OCI-LY3 (cell line): ENCODE measurements around the gene CFAP77.
"Not testable (repeated sequence)": the region's sequence is repeated elsewhere in the genome, so short reads cannot be mapped to it uniquely, and the experiment has no call there.

ENCODE experiments used
- H2AFZ ChIP-seq: fragments of 200-600, 300-600 bp; shearing (Covaris generic); 2 replicates; pipeline ENCODE4 v1.6.0; 2014; ENCODE audit warnings: antibody characterized with exemption, low read depth, low read length
- H3K27ac ChIP-seq: fragments of 200-600, 300-600 bp; sonication (generic); 2 replicates; pipeline ENCODE4 v1.5.1; 2014; ENCODE audit warnings: mild to moderate bottlenecking, low read length, moderate library complexity, mixed read lengths
- H3K27me3 ChIP-seq: fragments of 200-600, 300-600 bp; sonication (generic); 2 replicates; pipeline ENCODE4 v1.6.1; 2014; ENCODE audit warnings: low read depth, low read length, mixed read lengths
- H3K36me3 ChIP-seq: fragments of 200-600, 300-600 bp; sonication (generic); replicated peaks from 2 replicates; pipeline ENCODE3; 2014; ENCODE audit warnings: low read depth, low read length, mixed read lengths
- H3K4me1 ChIP-seq: fragments of 300-600, 200-600 bp; sonication (generic); 2 replicates; pipeline ENCODE4 v1.6.1; 2014; ENCODE audit warnings: low read length, mixed read lengths
- H3K4me2 ChIP-seq: fragments of 200-600, 300-600 bp; sonication (generic); 2 replicates; pipeline ENCODE4 v1.6.1; 2014; ENCODE audit warnings: low read length, mixed read lengths
- H3K4me3 ChIP-seq: fragments of 300-600, 200-600 bp; sonication (generic); 2 replicates; pipeline ENCODE4 v1.5.1; 2014; ENCODE audit warnings: antibody characterized with exemption, mild to moderate bottlenecking, low read length, moderate library complexity
- H3K79me2 ChIP-seq: fragments of 300-600, 200-600 bp; shearing (Covaris generic); 2 replicates; pipeline ENCODE4 v1.6.1; 2014; ENCODE audit warnings: mild to moderate bottlenecking, low read length, mixed read lengths
- H3K9ac ChIP-seq: fragments of 300-600, 200-600 bp; shearing (Covaris generic); 2 replicates; pipeline ENCODE4 v1.6.0; 2014; ENCODE audit warnings: mild to moderate bottlenecking, low read length, moderate library complexity
- H3K9me3 ChIP-seq: fragments of 200-600, 300-600 bp; shearing (Covaris generic); 2 replicates; pipeline ENCODE4 v1.6.1; 2014; ENCODE audit warnings: low read length, mixed read lengths; ENCODE audit not compliant: insufficient read depth
- H4K20me1 ChIP-seq: fragments of 200-600, 300-600 bp; sonication (generic); 2 replicates; pipeline ENCODE4 v1.6.1; 2016; ENCODE audit warnings: low read length, mixed read lengths; ENCODE audit not compliant: insufficient read depth
- EZH2phosphoT487 ChIP-seq: fragments of 200-600 bp; shearing (Covaris generic); IDR thresholded peaks from 2 replicates; pipeline ENCODE4 v1.6.1; 2018; ENCODE audit warnings: antibody characterized with exemption, mixed run types, low read depth
- TF ChIP-seq, protein P1 (sequence below): fragments of 200-600, 300-600 bp; sonication (generic); IDR thresholded peaks from 2 replicates; pipeline ENCODE4 v1.5.1; 2014; ENCODE audit warnings: antibody characterized with exemption, low read length, low read depth

CFAP77 gene

DNA sequence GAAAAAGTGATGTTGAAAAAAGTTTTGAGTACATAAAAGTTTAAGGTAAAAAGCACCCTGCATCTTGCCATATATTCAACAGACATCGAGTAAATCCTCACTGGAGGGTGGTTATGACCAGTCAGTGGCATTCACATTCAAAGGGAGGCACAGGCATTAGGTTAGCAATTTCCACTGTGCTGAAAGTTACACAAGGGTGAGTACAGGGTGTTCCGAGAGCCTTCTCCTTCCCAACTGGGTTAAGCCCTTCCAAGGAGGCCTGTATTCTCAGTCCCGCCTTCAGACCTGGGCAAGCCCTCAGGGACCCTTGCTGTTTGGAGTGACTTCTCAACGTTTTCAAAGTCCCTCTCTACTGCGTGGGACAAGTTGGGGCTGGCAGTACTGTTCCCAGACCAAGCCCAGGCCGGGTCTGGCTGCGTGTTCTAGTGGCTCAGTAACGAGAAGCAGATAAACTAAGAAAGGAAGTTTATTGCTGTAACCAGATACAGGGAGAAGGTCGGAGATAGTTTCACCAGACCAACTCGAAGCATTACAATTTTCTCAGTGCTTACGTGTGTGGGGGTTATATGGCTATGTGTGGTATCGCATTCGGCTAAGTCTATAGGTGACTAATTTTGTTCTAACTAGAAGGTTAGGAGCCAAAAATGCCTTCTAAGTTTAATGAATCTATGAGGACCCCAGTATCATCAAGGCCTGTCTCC, 42.2 kb upstream of the CFAP77 start:
- Histone ChIP-seq H3K4me2 (no peak overlapping the region), H3K27me3 (no peaks in the 10 kb centered on the region), H3K4me3 (no peak overlapping the region), H3K4me1 (peaks cover 15% of the 10 kb centered on the region), H3K9me3 (no peaks in the 10 kb centered on the region), H3K79me2 (no peaks in the 10 kb centered on the region), H2AFZ (no peak overlapping the region), H4K20me1 (no peaks in the 10 kb centered on the region), H3K27ac (no peak overlapping the region), H3K9ac (no peak overlapping the region), H3K36me3 (no peaks in the 10 kb centered on the region)
- no peak for TF ChIP-seq EZH2phosphoT487
- TF ChIP-seq, protein P1, sequence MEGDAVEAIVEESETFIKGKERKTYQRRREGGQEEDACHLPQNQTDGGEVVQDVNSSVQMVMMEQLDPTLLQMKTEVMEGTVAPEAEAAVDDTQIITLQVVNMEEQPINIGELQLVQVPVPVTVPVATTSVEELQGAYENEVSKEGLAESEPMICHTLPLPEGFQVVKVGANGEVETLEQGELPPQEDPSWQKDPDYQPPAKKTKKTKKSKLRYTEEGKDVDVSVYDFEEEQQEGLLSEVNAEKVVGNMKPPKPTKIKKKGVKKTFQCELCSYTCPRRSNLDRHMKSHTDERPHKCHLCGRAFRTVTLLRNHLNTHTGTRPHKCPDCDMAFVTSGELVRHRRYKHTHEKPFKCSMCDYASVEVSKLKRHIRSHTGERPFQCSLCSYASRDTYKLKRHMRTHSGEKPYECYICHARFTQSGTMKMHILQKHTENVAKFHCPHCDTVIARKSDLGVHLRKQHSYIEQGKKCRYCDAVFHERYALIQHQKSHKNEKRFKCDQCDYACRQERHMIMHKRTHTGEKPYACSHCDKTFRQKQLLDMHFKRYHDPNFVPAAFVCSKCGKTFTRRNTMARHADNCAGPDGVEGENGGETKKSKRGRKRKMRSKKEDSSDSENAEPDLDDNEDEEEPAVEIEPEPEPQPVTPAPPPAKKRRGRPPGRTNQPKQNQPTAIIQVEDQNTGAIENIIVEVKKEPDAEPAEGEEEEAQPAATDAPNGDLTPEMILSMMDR, result no peak

DNA sequence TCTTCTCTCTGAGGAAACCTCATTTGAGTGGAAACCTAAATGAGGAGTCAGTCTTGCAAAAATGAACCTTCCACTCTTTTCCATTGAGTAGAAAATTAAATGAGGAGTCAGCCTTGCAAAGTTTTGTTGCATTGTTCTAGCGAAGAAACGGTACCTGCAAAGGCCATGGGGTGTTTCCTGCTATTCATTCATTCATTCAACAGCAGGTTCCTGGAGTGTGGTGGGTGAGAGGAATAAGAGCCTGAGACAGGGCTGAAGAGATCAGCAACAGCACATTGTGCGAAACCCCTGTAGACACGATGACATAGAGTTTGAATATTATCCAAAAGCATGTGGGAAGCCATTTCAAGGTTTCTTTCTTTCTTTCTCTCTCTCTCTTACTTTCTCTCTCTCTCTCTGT, 40.6 kb upstream of the CFAP77 start:
- Histone ChIP-seq H4K20me1 (no peaks in the 10 kb centered on the region), H3K4me3 (no peak overlapping the region), H3K9ac (no peak overlapping the region), H2AFZ (no peak overlapping the region), H3K79me2 (no peaks in the 10 kb centered on the region), H3K9me3 (no peaks in the 10 kb centered on the region), H3K4me1 (peaks cover 31% of the 10 kb centered on the region), H3K27ac (no peak overlapping the region), H3K36me3 (no peaks in the 10 kb centered on the region), H3K27me3 (no peaks in the 10 kb centered on the region), H3K4me2 (no peak overlapping the region)
- no peak for TF ChIP-seq EZH2phosphoT487
- TF ChIP-seq, protein P1, result no peak

DNA sequence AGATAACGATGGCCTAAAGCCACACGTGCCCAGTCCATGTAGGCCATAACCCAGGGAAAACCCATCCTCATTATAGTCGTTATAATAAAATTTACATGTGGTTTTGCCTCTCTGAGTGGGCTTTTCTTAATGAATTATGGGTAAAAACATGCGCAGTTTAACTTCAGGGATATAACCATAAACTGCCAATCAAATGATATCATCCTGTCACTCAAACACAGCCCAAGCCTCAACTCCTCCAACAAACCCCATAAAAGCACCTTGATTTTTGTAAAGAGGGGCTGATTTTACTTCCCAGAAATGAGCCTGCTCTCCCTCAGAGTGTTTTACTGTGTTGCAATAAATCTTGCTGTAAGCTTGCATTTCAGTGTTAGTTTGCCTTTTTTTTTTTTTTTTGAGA, 39.4 kb upstream of the CFAP77 start:
- Histone ChIP-seq H3K36me3 (no peaks in the 10 kb centered on the region), H3K27ac (no peak overlapping the region), H3K9me3 (no peaks in the 10 kb centered on the region), H4K20me1 (no peaks in the 10 kb centered on the region), H3K4me3 (no peak overlapping the region), H2AFZ (no peak overlapping the region), H3K4me2 (no peak overlapping the region), H3K4me1 (peaks cover 29% of the 10 kb centered on the region), H3K79me2 (no peaks in the 10 kb centered on the region), H3K27me3 (no peaks in the 10 kb centered on the region), H3K9ac (no peak overlapping the region)
- TF ChIP-seq, protein P1, result no peak
- no peak for TF ChIP-seq EZH2phosphoT487

DNA sequence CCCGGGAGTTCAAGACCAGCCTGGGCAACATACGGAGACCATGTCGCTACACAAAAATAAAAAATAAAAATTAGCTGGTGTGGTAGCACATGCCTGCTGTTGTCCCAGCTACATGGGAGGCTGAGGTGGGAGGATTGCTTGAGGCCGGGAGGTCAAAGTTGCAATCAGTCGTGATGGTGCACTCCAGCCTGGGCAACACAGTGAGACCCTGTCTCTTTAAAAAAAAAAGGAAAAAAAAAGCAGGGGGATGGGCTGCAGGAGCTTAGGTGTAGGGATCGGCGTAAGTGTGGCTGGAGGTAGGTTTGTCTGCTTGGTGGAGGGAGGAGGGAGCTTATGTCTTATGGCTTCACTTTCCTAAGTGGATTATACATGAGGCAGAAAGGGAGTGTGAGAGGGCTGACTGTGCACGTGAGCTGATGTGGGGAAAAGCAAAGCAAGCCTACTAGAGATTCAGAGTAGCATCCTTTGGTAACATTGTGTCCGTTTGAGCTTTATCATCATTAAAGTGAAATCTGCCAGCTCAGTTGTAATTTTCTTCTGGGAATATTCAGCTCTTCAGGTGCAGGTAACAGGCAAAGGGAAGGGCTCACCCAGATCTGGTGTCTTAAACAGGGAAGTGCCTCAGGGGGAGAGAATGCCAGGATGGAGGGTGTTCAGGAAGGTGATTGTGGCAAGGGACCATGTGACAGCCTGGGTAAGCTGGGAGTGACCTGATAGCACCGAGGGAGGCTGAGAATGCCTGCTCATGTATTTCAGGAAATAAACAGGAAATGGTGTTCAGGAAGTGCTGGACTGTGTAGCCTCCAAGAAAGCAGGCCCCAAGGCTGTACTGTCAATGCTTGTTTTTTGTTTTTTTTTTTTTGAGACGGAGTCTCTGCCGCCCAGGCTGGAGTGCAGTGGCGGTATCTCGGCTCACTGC, 37.6 kb upstream of the CFAP77 start:
- Histone ChIP-seq H3K4me1 (peaks cover 22% of the 10 kb centered on the region), H3K27me3 (no peaks in the 10 kb centered on the region), H3K4me3 (no peak overlapping the region), H3K36me3 (peaks cover 11% of the 10 kb centered on the region), H3K27ac (no peak overlapping the region), H3K9me3 (no peaks in the 10 kb centered on the region), H2AFZ (no peak overlapping the region), H3K79me2 (no peaks in the 10 kb centered on the region), H3K4me2 (no peak overlapping the region), H3K9ac (no peak overlapping the region), H4K20me1 (no peaks in the 10 kb centered on the region)
- TF ChIP-seq EZH2phosphoT487, result no peak
- TF ChIP-seq, protein P1, result no peak

DNA sequence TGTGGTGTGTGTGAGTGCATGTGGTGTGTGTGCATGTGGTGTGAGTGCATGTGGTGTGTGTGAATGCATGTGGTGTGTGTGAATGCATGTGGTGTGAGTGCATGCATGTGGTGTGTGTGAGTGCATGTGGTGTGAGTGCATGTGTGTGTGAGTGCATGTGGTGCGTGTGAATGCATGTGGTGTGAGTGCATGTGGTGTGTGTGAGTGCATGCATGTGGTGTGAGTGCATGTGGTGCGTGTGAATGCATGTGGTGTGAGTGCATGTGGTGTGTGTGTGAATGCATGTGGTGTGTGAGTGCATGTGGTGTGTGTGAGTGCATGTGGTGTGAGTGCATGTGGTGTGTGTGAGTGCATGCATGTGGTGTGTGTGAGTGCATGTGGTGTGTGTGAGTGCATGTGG, 32.2 kb upstream of the CFAP77 start:
- H2AFZ ChIP-seq, H3K27me3 ChIP-seq, H3K9me3 ChIP-seq, H3K4me2 ChIP-seq, H3K4me3 ChIP-seq, H3K9ac ChIP-seq, H3K27ac ChIP-seq, H3K79me2 ChIP-seq, H4K20me1 ChIP-seq: not testable (repeated sequence)
- H3K36me3 ChIP-seq, result peaks cover 25% of the 10 kb centered on the region
- H3K4me1 ChIP-seq, result peaks cover 40% of the 10 kb centered on the region

DNA sequence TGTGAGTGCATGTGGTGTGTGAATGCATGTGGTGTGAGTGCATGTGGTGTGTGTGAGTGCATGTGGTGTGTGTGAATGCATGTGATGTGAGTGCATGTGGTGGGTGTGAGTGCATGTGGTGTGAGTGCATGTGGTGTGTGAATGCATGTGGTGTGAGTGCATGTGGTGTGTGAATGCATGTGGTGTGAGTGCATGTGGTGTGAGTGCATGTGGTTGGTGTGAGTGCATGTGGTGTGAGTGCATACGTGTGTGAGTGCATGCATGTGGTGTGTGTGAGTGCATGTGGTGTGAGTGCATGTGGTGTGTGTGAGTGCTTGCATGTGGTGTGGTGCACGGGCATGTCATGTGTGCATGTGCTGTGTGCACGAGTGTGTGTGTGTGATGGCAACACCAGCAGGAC, 31.6 kb upstream of the CFAP77 start:
- H3K4me2 ChIP-seq, H3K4me3 ChIP-seq, H3K27me3 ChIP-seq, H3K27ac ChIP-seq, H3K9ac ChIP-seq, H3K79me2 ChIP-seq, H4K20me1 ChIP-seq, H2AFZ ChIP-seq, H3K9me3 ChIP-seq: not testable (repeated sequence)
- Histone ChIP-seq H3K36me3 (peaks cover 25% of the 10 kb centered on the region), H3K4me1 (peaks cover 40% of the 10 kb centered on the region)
